GM18873 (cell line): Measurements from ENCODE around the gene POFUT2.
"Not testable (repeated sequence)": the region's sequence is repeated elsewhere in the genome, so short reads cannot be mapped to it uniquely, and the experiment has no call there.

Source experiments
- ATAC-seq: cut with Tn5 transposase; IDR thresholded peaks from one replicate; pipeline ENCODE4 v1.9.1; 2021; ENCODE audit warnings: mild to moderate bottlenecking, moderate library complexity, moderate number of reproducible peaks; ENCODE audit not compliant: unreplicated experiment, low FRiP score

POFUT2 gene

DNA sequence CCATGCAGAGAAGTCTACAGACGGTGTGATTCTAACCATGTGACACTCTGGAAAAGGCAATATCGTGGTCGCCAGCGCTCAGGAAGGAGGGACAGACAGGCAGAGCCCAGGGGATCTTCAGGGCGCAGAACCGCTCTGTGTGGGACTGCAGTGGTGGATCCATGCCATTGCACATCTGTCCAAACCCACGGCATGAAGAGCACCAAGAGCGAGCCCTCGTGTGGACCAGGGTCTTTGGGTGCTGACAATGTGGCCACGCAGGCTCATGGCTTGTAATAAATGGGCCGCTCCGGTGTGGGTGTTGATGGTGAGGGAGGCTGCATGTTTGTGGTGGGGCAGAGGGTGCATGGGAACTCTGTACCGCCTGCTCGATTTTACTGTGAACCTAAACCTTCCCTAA is 25.3 kb upstream of the POFUT2 start:
- no peak for ATAC-seq

DNA sequence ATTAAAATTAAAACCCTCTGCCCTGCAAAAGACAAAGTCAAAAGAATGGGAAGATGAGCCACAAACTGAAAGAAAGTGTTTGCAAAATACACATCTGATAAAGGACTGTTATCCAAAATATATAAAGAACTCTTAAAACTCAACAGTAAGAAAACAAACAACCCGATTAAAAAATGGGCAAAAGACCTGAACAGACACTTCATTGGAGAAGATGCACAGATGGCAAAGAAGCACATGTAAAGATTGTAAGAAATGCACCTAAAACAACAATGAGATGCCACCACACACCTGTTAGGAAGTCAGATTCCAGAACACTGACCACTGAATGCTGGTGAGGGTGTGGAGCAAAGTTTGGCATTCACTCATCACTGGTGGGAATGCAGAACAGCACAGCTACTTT is 24.6 kb upstream of the POFUT2 start:
- no peak for ATAC-seq

DNA sequence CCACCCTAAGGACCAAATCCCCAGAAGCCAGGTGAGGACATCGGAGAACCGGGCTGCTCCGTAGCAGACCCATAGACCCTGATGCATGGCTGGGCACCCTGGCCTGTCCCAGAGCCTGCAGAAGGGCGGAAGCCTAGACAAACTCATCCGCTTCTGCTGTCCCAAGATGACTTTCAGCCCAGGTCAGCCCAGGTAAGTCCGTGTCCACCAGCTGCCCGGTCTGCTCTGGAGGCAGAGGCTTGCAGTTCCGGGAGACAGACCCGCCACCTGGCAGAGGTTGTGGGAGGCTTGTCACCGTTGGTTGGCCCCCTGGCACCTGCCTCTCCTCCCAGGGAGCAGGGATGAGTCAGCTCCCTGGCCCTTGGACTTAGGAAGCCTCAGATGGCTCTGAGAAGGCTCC is 22.8 kb upstream of the POFUT2 start:
- ATAC-seq: no peak

DNA sequence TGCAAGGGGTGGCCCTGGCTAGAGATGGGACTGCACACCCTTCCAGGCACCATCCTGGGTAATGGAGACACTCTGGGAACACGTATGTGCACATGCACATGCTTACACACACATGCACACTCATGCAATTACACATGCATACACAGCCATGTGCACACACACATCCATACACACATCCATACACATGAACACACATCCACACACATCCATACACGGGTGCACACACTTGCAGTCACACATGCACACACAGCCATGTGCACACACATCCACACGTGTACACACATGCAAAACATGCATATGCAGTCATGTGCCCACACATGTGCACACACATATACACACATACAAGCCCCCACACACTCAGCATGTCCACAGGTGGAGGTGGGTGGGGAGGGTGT is 22.3 kb upstream of the POFUT2 start:
- no peak for ATAC-seq

DNA sequence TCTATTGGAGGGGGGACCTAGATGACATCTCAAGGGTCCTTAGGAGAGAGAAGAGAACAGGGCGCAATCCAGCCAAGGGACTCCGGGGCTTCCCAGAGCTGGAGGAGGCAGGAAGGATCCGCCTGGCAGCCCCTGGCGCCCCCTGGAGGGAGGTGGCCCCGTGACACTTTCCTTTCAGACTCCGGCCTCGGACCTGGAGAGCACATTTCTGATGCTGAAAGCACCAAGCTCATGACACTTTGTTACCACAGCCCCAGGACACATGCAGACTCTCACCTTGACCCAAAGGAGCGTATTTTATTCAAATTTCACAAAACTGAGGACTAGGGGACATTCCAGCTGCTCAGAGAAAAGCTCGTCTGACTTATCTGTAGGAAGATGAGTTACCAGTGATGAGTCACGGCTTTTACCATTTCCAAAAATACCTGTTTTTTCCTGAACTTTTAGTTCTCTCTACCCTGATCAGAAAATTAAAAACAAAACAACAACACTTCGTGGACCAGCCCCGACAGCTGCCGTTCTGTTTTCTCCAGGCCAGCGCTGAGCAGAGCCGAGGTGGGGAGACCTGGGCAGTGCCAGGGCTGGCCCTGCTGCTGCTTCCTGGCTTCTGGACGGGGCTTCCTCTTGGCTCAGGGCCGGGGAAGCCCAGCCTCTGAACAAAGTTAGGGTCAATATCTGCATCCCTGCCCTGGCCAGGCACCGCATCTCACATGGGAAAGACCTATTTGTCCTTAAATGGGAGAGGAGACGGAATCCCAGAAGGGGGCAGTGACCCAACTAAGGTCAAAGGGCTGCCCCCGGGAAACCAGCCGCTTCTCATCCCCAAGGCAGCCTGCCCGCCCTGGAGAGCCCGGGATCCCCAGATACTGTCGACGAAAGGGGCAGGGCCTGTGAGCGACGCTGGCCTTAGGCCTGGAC is 21.6 kb upstream of the POFUT2 start:
- ATAC-seq: no peak

DNA sequence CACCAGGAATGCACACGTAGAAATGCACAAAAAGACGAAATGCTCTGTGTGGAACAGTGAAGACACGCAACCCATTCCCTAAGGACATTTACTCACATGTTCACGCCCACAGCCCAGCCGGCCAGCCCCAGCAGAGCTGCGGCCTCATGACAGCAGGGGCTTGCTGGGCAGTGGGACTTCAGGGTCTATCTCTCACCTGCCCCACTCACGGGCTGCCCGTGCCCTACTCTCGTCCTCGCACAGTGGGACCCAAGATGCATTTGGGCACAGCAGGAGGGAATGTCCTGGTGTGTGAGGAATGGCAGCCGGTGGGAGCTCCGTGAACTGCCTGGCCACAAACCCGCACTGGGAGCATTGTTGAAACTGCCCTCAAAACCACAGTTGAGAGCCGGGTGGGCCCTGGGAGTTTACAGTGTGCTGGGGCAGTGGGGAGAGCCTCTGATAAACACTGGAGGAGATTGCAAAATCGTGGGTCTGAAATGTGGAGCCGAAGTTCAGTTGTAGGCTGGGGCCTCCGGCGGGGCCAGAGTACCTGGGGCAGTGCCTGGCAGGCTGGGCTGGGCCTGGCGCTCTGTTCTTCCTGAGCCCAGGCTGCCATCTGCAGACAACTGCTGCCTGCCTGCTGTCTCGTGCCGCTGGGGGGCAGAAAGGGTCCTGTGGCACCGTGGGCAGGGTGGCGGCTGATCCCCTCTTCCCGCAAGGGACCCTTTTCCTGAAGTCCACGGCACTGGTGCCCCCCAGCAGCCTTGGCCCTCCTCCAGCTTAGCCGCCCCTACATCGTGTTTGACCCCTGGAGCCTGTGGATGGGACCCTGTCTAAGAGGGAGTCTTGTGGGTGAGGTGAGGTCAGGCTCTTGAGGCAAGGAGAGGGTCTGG is 20.7 kb upstream of the POFUT2 start:
- ATAC-seq: no peak

DNA sequence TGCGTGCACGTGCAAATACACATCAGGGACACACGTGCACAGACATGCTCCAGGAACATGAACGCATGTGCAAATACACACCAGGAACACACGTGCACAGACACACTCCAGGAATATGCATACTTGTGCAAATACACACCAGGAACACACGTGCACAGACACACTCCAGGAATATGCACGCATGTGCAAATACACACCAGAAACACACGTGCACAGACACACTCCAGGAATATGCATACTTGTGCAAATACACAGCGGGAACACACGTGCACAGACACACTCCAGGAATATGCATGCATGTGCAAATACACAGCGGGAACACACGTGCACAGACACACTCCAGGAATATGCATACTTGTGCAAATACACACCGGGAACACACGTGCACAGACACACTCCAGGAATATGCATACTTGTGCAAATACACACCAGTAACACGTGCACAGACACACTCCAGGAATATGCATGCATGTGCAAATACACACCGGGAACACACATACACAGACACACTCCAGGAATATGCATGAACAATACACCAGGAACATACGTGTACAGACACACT is 20.0 kb upstream of the POFUT2 start:
- not testable (repeated sequence) for ATAC-seq

DNA sequence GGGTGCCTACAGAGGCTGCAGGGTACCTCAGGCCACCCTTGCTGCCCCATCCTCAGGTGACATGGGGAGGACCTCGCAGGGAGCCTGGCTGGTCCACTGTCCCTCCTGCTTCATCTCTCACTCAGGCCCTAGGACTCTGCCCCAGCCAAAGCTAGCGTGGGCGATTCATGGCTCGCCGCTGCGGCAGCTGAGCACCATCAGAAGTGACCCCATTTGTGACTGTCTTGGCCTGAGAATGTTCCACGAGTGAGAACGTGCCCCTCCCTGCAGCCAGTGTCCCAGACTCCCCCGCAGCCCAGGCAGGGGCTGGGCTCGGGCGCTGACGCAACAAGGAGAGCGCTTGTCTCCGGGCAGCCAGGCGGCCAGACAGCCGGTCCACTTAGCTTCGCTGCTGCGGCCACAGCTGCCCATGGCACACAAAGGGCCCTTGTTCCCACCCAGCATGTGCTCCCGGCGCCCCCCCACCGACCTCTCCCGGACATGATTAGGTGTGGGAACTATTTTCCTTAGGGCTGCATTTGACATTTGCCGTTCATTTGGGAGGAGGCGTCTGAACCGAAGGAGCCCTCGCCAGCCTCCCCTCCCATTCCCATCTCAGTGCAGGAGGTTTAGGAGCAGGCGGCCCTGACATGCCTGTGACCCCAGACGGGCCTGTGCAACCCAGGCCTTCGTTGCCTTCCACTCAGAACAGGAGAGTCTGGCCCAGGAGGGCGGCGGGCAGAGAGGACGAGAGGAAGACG is 19.3 kb upstream of the POFUT2 start:
- no peak for ATAC-seq

DNA sequence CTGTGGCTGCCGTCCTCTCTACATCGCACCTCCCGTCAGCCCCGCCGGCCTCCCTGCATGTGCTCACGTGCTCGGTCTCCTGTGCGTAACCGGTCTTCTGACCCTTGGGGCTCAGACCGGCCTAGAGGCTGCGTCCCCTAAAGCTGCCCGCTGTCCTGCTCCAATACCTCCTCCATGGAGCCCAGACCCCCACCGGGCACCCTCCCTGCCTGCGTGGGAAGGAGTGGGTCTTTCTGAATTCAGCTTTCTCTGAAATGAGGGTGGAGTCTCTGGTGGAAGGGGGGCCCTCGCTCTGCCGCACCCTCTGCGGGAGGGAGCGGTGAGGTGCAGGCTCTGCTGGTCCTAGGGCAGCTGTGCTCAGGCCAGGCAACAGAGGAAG is 18.7 kb upstream of the POFUT2 start:
- no peak for ATAC-seq

- ATAC-seq: no peak
Observed at GRCh38 chr21:45305836-45306235, 18.1 kb upstream of the POFUT2 start.

DNA sequence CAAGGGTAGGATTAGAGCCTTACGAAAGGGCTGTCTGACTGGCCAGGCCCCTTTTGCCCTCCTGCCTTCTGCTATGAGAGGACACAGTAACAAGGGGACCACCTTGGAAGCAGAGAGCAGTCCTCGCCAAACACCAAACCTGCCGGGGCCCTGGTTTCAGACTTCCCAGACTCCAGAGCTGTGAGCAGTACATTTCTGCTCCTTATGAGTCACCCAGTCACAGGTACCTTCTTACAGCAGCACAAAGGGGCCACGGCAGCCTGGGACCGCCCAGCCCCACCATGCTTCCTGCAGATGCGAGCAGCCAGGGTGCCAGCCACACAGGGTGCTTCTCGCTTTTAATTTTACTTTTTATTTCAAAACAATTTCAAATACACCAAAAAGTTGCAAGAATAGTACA is 17.2 kb upstream of the POFUT2 start:
- ATAC-seq: no peak

- ATAC-seq: no peak
Observed at GRCh38 chr21:45304476-45304830, 16.8 kb upstream of the POFUT2 start.

GRCh38 chr21:45303751-45304475 is 16.2 kb upstream of the POFUT2 start:
- ATAC-seq: no peak

DNA sequence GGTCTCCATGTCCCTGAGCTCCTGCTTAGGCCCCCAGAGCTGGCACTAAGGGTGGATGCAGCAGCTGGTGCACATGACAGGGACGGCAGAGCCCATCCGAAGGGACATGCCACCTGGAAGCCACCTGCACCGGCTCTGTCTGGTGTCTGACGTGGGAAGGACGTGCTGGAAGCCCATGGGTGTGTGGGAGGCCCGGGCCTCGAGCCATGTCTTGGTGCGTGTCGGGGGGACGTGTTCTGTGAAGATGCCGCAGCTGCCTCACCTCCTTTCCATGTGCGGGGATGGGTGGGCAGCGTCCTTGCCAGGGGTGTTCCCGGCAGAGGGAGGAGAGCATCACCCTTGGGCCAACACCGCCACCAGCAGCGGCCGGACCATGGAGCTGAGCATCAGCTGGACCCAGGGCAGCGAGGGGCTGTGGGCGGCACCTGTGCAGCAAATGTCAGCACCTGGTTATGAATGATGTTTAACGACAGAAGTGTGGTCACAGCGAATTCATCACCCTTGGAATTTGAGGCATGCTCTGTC is 15.5 kb upstream of the POFUT2 start:
- no peak for ATAC-seq

GRCh38 chr21:45302082-45303061 is 14.7 kb upstream of the POFUT2 start:
- no peak for ATAC-seq

GRCh38 chr21:45301521-45302081 is 13.9 kb upstream of the POFUT2 start:
- ATAC-seq: no peak

DNA sequence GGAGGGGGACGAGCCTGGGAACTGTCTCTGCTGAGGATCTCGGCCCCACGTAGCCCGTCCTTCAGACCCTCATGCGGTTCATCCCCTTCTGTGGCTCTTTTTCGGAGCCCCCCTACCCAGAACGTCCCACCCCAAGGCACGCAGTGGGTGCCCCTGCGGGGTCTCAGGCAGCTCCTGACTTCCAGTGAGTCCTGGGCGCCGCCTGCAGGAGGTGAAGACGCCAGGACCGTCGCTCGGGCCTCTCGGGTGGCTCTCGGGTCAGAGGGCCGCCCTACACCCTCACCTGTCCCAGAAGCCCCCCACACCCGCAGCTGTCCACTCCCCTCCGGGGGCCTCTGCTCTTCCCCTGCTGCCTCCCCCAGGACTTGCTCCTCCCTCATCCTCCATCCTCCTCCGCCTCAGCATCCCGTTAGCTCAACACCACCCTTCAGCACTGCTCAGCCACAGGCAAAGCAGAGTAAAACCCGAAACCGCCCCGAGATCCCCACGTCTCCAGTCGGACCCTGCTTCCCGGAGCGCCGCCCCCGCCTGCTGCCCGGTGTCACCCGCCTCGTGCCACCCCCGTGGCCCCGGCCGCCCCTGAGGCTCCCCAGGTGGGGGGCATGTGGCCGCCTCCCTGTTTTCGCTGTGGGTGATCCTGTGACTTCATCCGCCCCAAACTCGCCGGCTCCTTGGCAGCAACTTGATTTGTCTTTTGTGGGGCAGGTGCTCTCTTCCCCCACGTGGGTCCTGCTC is 13.3 kb upstream of the POFUT2 start:
- no peak for ATAC-seq
